ENCODE results near the gene KICS2. TPM values are rescaled to one million over a fixed set of nuclear protein-coding genes. Genes with fewer than 3 reads are reported as not detected.

The KICS2 gene
- total RNA-seq, 6 donors from 2014 or later: 6.0 to 16.6 (median 11.6) TPM

DNA sequence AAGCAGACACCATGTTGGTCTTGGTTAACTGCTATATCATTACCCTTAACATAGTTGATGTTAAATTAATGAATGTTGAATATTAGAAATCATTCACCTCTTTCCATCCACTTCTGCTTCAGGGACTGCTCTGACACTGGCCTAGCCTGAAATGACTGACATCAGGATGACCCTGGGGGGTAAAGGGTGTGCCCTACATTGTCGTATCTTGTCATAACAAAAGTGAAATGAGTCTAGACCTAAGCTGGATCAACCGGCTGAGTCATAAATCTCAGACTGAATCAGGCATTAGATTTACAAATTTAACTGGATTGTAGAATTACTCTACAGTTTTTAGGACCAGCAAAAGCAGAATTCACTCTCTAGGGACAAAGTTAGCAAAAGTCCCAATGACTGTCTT, 35.3 kb downstream of the KICS2 start:
- Histone ChIP-seq H3K4me1 (peaks cover 0 to 4% (median 0%) of the 10 kb centered on the region in 4 donors), H3K9me3 (no peaks in the 10 kb centered on the region), H3K36me3 (no peaks in the 10 kb centered on the region), H3K27me3 (no peaks in the 10 kb centered on the region), H3K27ac (no peak overlapping the region), H3K4me3 (no peak overlapping the region)
- no peak for DNase-seq
- no peak for ATAC-seq (ENCODE audit: low FRiP score in 2 of 2)
- WGBS, 2 donors: 77 to 78% methylated on average over 2 of the region's 2 CpGs
- TF ChIP-seq CTCF (IDR thresholded peaks at IDR 0.05) (no peak), EP300 (IDR thresholded peaks at IDR 0.05) (no peak), POLR2A (IDR thresholded peaks at IDR 0.05) (no peak), POLR2AphosphoS5 (IDR thresholded peaks at IDR 0.05) (no peak)

DNA sequence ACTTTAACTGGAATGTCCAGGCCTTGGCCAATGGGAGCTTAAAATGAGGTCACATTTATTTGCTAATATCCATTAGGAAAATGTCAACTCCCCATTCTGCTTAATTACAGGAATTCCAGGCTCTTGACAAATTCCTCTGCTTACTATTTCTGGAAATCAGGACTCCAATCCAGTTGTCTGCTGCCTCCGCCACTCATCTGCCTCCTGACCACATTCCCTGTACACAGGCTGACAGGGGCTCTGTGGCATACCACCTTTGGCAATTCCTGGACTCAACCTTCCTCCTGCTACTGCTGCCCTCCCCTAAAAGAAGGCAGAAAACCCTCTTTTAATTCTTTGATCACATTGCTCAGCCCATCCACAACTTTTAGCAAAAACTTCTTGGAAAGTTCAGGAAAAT, 37.9 kb downstream of the KICS2 start:
- no peaks in the 10 kb centered on the region for H3K36me3 ChIP-seq
- TF ChIP-seq POLR2A (IDR thresholded peaks at IDR 0.05) (no peak), CTCF (IDR thresholded peaks at IDR 0.05) (no peak), EP300 (IDR thresholded peaks at IDR 0.05) (no peak), POLR2AphosphoS5 (IDR thresholded peaks at IDR 0.05) (no peak)
- H3K4me1 ChIP-seq: peaks cover 8 to 15% (median 10%) of the 10 kb centered on the region in 4 donors
- no peak for DNase-seq
- no peak overlapping the region for H3K4me3 ChIP-seq
- H3K27me3 ChIP-seq: no peaks in the 10 kb centered on the region
- H3K27ac ChIP-seq: no peak overlapping the region
- WGBS, 2 donors: 77 to 86% methylated on average over 1 of the region's 1 CpG
- no peaks in the 10 kb centered on the region for H3K9me3 ChIP-seq
- ATAC-seq (ENCODE audit: low FRiP score in 2 of 2): no peak

DNA sequence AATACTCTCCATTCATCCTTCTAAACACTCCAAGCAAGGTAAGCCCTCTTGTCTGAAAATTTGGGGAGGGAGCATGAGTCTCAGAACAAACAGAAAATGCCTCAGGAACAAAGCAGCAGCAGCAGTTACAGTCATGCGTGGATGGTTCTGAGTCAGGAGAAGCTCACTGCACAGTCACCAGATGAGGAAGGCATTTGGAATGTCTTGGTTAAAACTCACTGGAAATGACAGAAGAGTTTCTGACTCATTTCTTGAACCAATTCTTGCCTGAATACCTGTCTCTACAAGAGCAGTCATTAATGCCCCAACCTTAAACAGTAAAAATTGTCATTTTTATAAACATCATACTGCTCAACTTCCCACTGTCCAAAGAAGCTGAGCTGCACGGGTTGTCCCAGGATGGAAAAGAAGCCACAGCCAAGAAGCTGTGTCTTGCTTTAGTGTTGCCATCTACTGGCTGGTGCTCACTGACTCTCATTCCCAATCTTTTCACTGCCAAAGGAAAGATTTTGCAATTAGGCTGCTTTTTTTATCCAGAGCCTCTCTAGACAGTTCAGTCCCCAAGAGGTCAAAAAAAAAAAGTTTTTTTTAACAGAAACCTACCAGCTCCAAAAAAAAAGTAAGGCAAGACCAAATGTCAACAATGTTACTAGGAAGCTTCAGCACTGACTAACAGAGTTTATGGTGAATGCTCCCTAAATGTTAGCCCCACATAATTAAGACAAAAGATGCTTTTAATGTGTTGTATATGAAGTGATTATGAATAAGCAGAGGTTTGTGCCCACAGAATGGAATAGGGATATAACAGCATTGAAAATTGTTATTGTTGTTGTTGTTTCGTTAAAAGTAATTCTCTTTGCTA, 40.4 kb downstream of the KICS2 start:
- no peaks in the 10 kb centered on the region for H3K9me3 ChIP-seq
- no peak overlapping the region for H3K4me3 ChIP-seq
- TF ChIP-seq EP300 (IDR thresholded peaks at IDR 0.05) (no peak), CTCF (IDR thresholded peaks at IDR 0.05) (peak in 5 of 6 experiments; percentile 30 to 55 (median 47)), POLR2A (IDR thresholded peaks at IDR 0.05) (no peak), POLR2AphosphoS5 (IDR thresholded peaks at IDR 0.05) (peak in 1 of 2 donors; percentile 19)
- DNase-seq: peak in 1 of 2 donors; percentile 42
- no peaks in the 10 kb centered on the region for H3K27me3 ChIP-seq
- no peaks in the 10 kb centered on the region for H3K36me3 ChIP-seq
- H3K4me1 ChIP-seq: peaks cover 6 to 21% (median 9%) of the 10 kb centered on the region in 4 donors
- peak overlapping the region in 1 of 4 donors; percentile 50 for H3K27ac ChIP-seq
- WGBS, 2 donors: 41 to 52% methylated on average over 3 of the region's 3 CpGs
- peak; percentile 83 to 92 for ATAC-seq (ENCODE audit: low FRiP score in 2 of 2)

- Histone ChIP-seq H3K4me3 (no peak overlapping the region), H3K9me3 (no peaks in the 10 kb centered on the region), H3K36me3 (no peaks in the 10 kb centered on the region), H3K27me3 (no peaks in the 10 kb centered on the region), H3K4me1 (peaks cover 6 to 21% (median 9%) of the 10 kb centered on the region in 4 donors), H3K27ac (peak overlapping the region in 2 of 4 donors; percentile 16 to 50)
- DNase-seq: no peak
- no peak for TF ChIP-seq CTCF (IDR thresholded peaks at IDR 0.05)
- TF ChIP-seq EP300 (IDR thresholded peaks at IDR 0.05): no peak
- TF ChIP-seq POLR2A (IDR thresholded peaks at IDR 0.05): no peak
- peak in 1 of 2 donors; percentile 21 for TF ChIP-seq POLR2AphosphoS5 (IDR thresholded peaks at IDR 0.05)
- 44 to 64% methylated on average over 5 of the region's 5 CpGs for WGBS, 2 donors
- ATAC-seq (ENCODE audit: low FRiP score in 2 of 2): peak; percentile 42 to 58
Measured at GRCh38 chr12:64180951-64181350, 41.1 kb downstream of the KICS2 start.

All from upper lobe of left lung (tissue), 6 donors.